ENCODE data around the gene INPP4A. TPM values are rescaled to one million over a fixed set of nuclear protein-coding genes. Genes with fewer than 3 reads are reported as not detected.

INPP4A gene
- total and polyA plus RNA-seq, 9 of the 15 experiments (the other 6 are each of a cell fraction or from before 2014, with no cell fraction given): 1.8 to 15.7 (median 8.3) TPM

DNA sequence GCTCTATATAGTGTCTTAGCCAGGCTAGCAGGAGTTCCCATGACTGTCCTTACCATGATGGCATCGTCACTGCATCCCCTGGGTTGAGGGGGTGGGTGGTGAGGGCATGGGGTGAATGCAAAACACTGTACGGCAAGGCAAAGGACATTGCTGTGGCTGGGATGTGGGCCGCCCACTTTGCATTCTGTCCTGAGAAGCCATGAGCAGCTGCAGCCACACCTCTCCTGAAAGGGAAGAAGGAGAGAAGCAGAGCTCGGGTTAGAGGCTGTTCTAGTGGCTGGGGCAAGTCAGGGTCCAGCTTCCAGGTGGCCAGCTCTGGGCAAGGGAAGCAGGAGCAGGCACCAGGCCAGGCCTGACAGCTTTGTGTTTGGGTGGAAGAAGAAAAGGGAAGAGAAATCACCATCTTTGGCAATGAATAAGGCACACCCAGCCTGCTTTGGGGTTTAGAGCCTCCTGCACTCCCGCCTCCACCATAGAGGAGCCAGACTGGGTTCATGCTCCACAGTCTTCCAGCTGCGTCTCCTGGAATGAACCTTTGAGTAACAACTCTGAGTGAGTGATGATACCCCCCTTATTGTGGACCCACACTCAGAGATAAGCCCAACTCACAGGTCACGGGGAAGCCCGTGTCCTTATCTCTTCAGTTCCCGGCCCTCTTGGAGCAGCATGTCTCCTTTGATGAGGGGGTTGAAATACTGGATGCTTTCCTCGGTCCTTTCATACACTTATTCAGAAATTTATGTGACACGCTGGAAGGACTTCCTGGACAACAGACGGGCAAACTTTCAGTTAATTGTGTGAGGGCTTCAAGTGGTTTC is 63.4 kb downstream of the INPP4A start (continued):
- no peak for TF ChIP-seq KHSRP (IDR thresholded peaks at IDR 0.05)
- peak; percentile 58; the same call in 1 of the 2 replicates for TF ChIP-seq FOSL1 (tag; conservative IDR thresholded peaks at IDR 0.05)
- peak; percentile 42 for TF ChIP-seq TBP (optimal IDR thresholded peaks at IDR 0.05; ENCODE audit: low read depth, low read length)
- TF ChIP-seq ZNF3 (CRISPR knock-in tag; IDR thresholded peaks at IDR 0.05): no peak
- TF ChIP-seq, protein P1, sequence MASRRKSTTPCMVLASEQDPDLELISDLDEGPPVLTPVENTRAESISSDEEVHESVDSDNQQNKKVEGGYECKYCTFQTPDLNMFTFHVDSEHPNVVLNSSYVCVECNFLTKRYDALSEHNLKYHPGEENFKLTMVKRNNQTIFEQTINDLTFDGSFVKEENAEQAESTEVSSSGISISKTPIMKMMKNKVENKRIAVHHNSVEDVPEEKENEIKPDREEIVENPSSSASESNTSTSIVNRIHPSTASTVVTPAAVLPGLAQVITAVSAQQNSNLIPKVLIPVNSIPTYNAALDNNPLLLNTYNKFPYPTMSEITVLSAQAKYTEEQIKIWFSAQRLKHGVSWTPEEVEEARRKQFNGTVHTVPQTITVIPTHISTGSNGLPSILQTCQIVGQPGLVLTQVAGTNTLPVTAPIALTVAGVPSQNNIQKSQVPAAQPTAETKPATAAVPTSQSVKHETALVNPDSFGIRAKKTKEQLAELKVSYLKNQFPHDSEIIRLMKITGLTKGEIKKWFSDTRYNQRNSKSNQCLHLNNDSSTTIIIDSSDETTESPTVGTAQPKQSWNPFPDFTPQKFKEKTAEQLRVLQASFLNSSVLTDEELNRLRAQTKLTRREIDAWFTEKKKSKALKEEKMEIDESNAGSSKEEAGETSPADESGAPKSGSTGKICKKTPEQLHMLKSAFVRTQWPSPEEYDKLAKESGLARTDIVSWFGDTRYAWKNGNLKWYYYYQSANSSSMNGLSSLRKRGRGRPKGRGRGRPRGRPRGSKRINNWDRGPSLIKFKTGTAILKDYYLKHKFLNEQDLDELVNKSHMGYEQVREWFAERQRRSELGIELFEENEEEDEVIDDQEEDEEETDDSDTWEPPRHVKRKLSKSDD (conservative IDR thresholded peaks at IDR 0.05; ENCODE audit: low read length): no peak
- TF ChIP-seq, protein P2, sequence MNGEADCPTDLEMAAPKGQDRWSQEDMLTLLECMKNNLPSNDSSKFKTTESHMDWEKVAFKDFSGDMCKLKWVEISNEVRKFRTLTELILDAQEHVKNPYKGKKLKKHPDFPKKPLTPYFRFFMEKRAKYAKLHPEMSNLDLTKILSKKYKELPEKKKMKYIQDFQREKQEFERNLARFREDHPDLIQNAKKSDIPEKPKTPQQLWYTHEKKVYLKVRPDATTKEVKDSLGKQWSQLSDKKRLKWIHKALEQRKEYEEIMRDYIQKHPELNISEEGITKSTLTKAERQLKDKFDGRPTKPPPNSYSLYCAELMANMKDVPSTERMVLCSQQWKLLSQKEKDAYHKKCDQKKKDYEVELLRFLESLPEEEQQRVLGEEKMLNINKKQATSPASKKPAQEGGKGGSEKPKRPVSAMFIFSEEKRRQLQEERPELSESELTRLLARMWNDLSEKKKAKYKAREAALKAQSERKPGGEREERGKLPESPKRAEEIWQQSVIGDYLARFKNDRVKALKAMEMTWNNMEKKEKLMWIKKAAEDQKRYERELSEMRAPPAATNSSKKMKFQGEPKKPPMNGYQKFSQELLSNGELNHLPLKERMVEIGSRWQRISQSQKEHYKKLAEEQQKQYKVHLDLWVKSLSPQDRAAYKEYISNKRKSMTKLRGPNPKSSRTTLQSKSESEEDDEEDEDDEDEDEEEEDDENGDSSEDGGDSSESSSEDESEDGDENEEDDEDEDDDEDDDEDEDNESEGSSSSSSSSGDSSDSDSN (IDR thresholded peaks at IDR 0.05; ENCODE audit: borderline replicate concordance in 1 of 2, low read depth in 2 of 2, low read length in 2 of 2): 0 out of 4 replicates have a peak, but pooled peaks of 1 of the 2 experiments have one; percentile 21
- no peak for TF ChIP-seq ZNF830 (CRISPR knock-in tag; IDR thresholded peaks at IDR 0.05)
- peak; percentile 39 to 83; a peak in 3 of 4 replicates for TF ChIP-seq RCOR1 (IDR thresholded peaks at IDR 0.05; ENCODE audit: borderline replicate concordance in 1 of 2, low read depth in 2 of 2, low read length in 2 of 2)
- TF ChIP-seq ZNF696 (CRISPR knock-in tag; conservative IDR thresholded peaks at IDR 0.05): no peak
- TF ChIP-seq ELF4 (CRISPR knock-in tag; IDR thresholded peaks at IDR 0.05): no peak
- TF ChIP-seq KDM4B (IDR thresholded peaks at IDR 0.05; ENCODE audit: borderline replicate concordance in 2 of 2, low read depth in 1 of 2): no peak
- peak; percentile 83 for TF ChIP-seq TAL1 (IDR thresholded peaks at IDR 0.05)
- no peak for TF ChIP-seq PRPF4 (IDR thresholded peaks at IDR 0.05; ENCODE audit: insufficient read depth, low read depth, low read length, poor library complexity, severe bottlenecking)
- TF ChIP-seq ZNF12 (CRISPR knock-in tag; IDR thresholded peaks at IDR 0.05): no peak
